Effector memory CD8-positive, alpha-beta T cell (primary cell): ENCODE data around the gene ELAC2.

Source experiments
- ATAC-seq: fragments of 150-1000 bp; cut with Tn5 transposase; replicated peaks from 2 replicates; pipeline ENCODE4 v1.10.0; 2021; ENCODE audit warnings: mild to moderate bottlenecking, moderate library complexity
- DNase-seq, 3 experiments: peaks; one replicate each; pipeline ENCODE4 v3.0.0; 2021
- H3K27ac Mint-ChIP-seq, 2 donors: one replicate each; pipeline ENCODE4 v1.8.0; 2022; ENCODE audit warnings: mild to moderate bottlenecking in 2 of 2, mixed read lengths in 2 of 2, moderate library complexity in 2 of 2
- H3K27me3 Mint-ChIP-seq, 2 donors: one replicate each; pipeline ENCODE4 v1.8.0; 2022; ENCODE audit warnings: mixed read lengths in 2 of 2
- H3K36me3 Mint-ChIP-seq: one replicate; pipeline ENCODE4 v1.8.0; 2022; ENCODE audit warnings: mild to moderate bottlenecking, moderate library complexity, mixed read lengths; ENCODE audit not compliant: insufficient read depth
- H3K4me1 Mint-ChIP-seq, 2 donors: one replicate each; pipeline ENCODE4 v1.8.0; 2022; ENCODE audit warnings: low read depth in 2 of 2, mixed read lengths in 2 of 2
- H3K4me3 Mint-ChIP-seq, 2 donors: one replicate each; pipeline ENCODE4 v1.8.0; 2022; ENCODE audit warnings: mild to moderate bottlenecking in 2 of 2, mixed read lengths in 2 of 2, moderate library complexity in 2 of 2
- H3K9me3 Mint-ChIP-seq, 2 donors: one replicate each; pipeline ENCODE4 v1.8.0; 2022; ENCODE audit warnings: mixed read lengths in 2 of 2

Gene ELAC2

GRCh38 chr17:13004336-13004735 lies 13.5 kb downstream of the ELAC2 start:
- Mint-ChIP-seq H3K4me1 (peaks cover 2 to 5% of the 10 kb centered on the region in 2 donors), H3K27me3 (no peaks in the 10 kb centered on the region), H3K36me3 (peaks cover 63% of the 10 kb centered on the region), H3K9me3 (no peaks in the 10 kb centered on the region), H3K4me3 (no peak overlapping the region), H3K27ac (peak overlapping the region; percentile 73 to 81)
- ATAC-seq (no peak), DNase-seq (no peak)

- Mint-ChIP-seq H3K27me3 (no peaks in the 10 kb centered on the region), H3K27ac (peak overlapping the region in 1 of 2 donors; percentile 81), H3K9me3 (no peaks in the 10 kb centered on the region), H3K4me1 (peaks cover 2 to 5% of the 10 kb centered on the region in 2 donors), H3K4me3 (no peak overlapping the region), H3K36me3 (peaks cover 63% of the 10 kb centered on the region)
- DNase-seq (no peak), ATAC-seq (no peak)
Measured at GRCh38 chr17:13003927-13004326, 13.9 kb downstream of the ELAC2 start.

GRCh38 chr17:13003454-13003851 lies 14.4 kb downstream of the ELAC2 start:
- peaks cover 64% of the 10 kb centered on the region for H3K36me3 Mint-ChIP-seq
- no peak overlapping the region for H3K4me3 Mint-ChIP-seq
- no peaks in the 10 kb centered on the region for H3K9me3 Mint-ChIP-seq
- peak; percentile 12 for ATAC-seq
- no peak for DNase-seq
- no peak overlapping the region for H3K27ac Mint-ChIP-seq
- no peaks in the 10 kb centered on the region for H3K27me3 Mint-ChIP-seq
- H3K4me1 Mint-ChIP-seq = peaks cover 2 to 5% of the 10 kb centered on the region in 2 donors

- H3K9me3 Mint-ChIP-seq = no peaks in the 10 kb centered on the region
- H3K36me3 Mint-ChIP-seq = peaks cover 63% of the 10 kb centered on the region
- DNase-seq (peak; percentile 35 to 48 (median 36)), ATAC-seq (peak; percentile 27)
- H3K4me1 Mint-ChIP-seq = peaks cover 2 to 5% of the 10 kb centered on the region in 2 donors
- H3K27ac Mint-ChIP-seq = no peak overlapping the region
- no peak overlapping the region for H3K4me3 Mint-ChIP-seq
- no peaks in the 10 kb centered on the region for H3K27me3 Mint-ChIP-seq
Measured at GRCh38 chr17:13002761-13003453, 14.9 kb downstream of the ELAC2 start.

GRCh38 chr17:13001991-13002615 lies 15.7 kb downstream of the ELAC2 start:
- H3K9me3 Mint-ChIP-seq = no peaks in the 10 kb centered on the region
- no peak overlapping the region for H3K27ac Mint-ChIP-seq
- DNase-seq (no peak), ATAC-seq (no peak)
- peaks cover 61% of the 10 kb centered on the region for H3K36me3 Mint-ChIP-seq
- no peaks in the 10 kb centered on the region for H3K27me3 Mint-ChIP-seq
- peaks cover 2 to 5% of the 10 kb centered on the region in 2 donors for H3K4me1 Mint-ChIP-seq
- H3K4me3 Mint-ChIP-seq = no peak overlapping the region

- Mint-ChIP-seq H3K36me3 (peaks cover 60% of the 10 kb centered on the region), H3K4me3 (no peak overlapping the region), H3K9me3 (no peaks in the 10 kb centered on the region), H3K4me1 (peaks cover 2 to 5% of the 10 kb centered on the region in 2 donors), H3K27me3 (no peaks in the 10 kb centered on the region), H3K27ac (no peak overlapping the region)
- DNase-seq = no peak
- no peak for ATAC-seq
Measured at GRCh38 chr17:13000561-13000960, 17.3 kb downstream of the ELAC2 start.

DNA sequence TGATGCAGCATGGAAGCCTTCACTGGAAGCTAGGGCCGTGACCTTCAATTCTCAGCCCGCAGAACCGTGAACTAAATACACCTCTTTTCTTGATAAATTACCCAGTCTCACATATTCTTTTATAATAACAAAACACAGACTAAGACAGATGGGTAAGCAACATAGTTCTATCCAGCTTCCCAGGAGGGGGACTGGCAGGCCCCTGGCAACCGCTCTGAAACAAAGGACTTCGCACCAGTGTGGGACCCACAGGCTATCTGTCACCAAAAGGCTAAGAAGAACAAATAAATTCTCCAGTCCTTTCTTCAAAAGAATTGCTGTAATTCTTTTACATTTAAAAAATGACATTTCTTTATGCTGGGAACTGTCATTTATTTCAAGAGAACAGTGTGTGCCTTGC lies 19.0 kb downstream of the ELAC2 start:
- Mint-ChIP-seq H3K36me3 (peaks cover 66% of the 10 kb centered on the region), H3K9me3 (no peaks in the 10 kb centered on the region), H3K4me1 (peaks cover 2 to 3% of the 10 kb centered on the region in 2 donors), H3K27ac (no peak overlapping the region), H3K4me3 (no peak overlapping the region), H3K27me3 (no peaks in the 10 kb centered on the region)
- ATAC-seq (no peak), DNase-seq (no peak)

GRCh38 chr17:12998461-12998860 lies 19.4 kb downstream of the ELAC2 start:
- Mint-ChIP-seq H3K4me1 (no peaks in the 10 kb centered on the region), H3K27ac (no peak overlapping the region)

GRCh38 chr17:12996941-12997340 lies 20.9 kb downstream of the ELAC2 start:
- DNase-seq = no peak
- no peak for ATAC-seq
- no peaks in the 10 kb centered on the region for H3K4me1 Mint-ChIP-seq
- H3K27ac Mint-ChIP-seq = no peak overlapping the region
- no peaks in the 10 kb centered on the region for H3K9me3 Mint-ChIP-seq
- peaks cover 77% of the 10 kb centered on the region for H3K36me3 Mint-ChIP-seq
- no peaks in the 10 kb centered on the region for H3K27me3 Mint-ChIP-seq
- H3K4me3 Mint-ChIP-seq = no peak overlapping the region

More at GRCh38 chr17:12998461-12998860, 19.4 kb downstream of the ELAC2 start:
- no peaks in the 10 kb centered on the region for H3K9me3 Mint-ChIP-seq
- no peak overlapping the region for H3K4me3 Mint-ChIP-seq
- H3K27me3 Mint-ChIP-seq = no peaks in the 10 kb centered on the region
- no peak for DNase-seq
- ATAC-seq = no peak
- peaks cover 68% of the 10 kb centered on the region for H3K36me3 Mint-ChIP-seq

DNA sequence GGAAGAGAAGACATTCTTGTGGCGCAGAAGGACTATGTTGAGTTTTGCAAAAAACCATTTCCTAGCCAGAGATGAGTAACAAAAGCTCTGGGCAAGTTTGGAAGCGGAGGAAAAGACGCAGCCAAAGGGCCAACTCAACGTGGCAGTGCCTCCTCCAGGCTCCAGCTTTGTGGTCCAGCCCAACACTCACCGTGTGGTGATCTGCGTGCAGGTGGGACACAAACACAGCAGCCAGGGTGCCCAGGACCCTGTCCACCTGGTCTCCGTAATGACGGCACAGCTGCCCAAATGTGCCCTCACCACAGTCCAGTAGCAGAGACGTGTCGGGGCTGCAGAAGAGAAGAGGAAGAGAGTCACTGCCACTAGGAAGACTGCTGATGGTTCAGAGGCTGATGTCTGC lies 21.5 kb downstream of the ELAC2 start:
- Mint-ChIP-seq H3K9me3 (no peaks in the 10 kb centered on the region), H3K36me3 (peaks cover 77% of the 10 kb centered on the region), H3K4me1 (no peaks in the 10 kb centered on the region), H3K4me3 (no peak overlapping the region), H3K27me3 (no peaks in the 10 kb centered on the region), H3K27ac (no peak overlapping the region)
- ATAC-seq = no peak
- no peak for DNase-seq

- Mint-ChIP-seq H3K27me3 (no peaks in the 10 kb centered on the region), H3K36me3 (peaks cover 74% of the 10 kb centered on the region), H3K4me3 (no peak overlapping the region), H3K27ac (no peak overlapping the region), H3K4me1 (no peaks in the 10 kb centered on the region), H3K9me3 (no peaks in the 10 kb centered on the region)
- DNase-seq = no peak
- ATAC-seq = no peak
Measured at GRCh38 chr17:12995896-12996295, 21.9 kb downstream of the ELAC2 start.

- ATAC-seq (no peak), DNase-seq (no peak)
- H3K4me3 Mint-ChIP-seq = no peak overlapping the region
- H3K27ac Mint-ChIP-seq = peak overlapping the region in 1 of 2 donors; percentile 61
- no peaks in the 10 kb centered on the region for H3K9me3 Mint-ChIP-seq
- H3K36me3 Mint-ChIP-seq = peaks cover 68% of the 10 kb centered on the region
- no peaks in the 10 kb centered on the region for H3K4me1 Mint-ChIP-seq
- H3K27me3 Mint-ChIP-seq = no peaks in the 10 kb centered on the region
Measured at GRCh38 chr17:12995106-12995895, 22.5 kb downstream of the ELAC2 start.

GRCh38 chr17:12994341-12995074 lies 23.3 kb downstream of the ELAC2 start:
- Mint-ChIP-seq H3K36me3 (peaks cover 60% of the 10 kb centered on the region), H3K4me1 (no peaks in the 10 kb centered on the region), H3K27ac (peak overlapping the region in 1 of 2 donors; percentile 61), H3K4me3 (no peak overlapping the region), H3K9me3 (no peaks in the 10 kb centered on the region), H3K27me3 (no peaks in the 10 kb centered on the region)
- ATAC-seq (no peak), DNase-seq (no peak)
